Measurements from ENCODE around the gene LRRC58.

GRCh38 chr3:120349855-120350125, 636 bp upstream of the LRRC58 start:
- TF ChIP-seq CTCF (IDR thresholded peaks at IDR 0.05 in 2 of 3, conservative IDR thresholded peaks at IDR 0.05 in 1 of 3; ENCODE audit: borderline replicate concordance in 1 of 3, insufficient read depth in 1 of 3, low read depth in 2 of 3, low read length in 2 of 3) (no peak), POLR2A (IDR thresholded peaks at IDR 0.05; ENCODE audit: borderline replicate concordance, extremely low read depth, insufficient read depth, insufficient read length) (no peak), EZH2 (IDR thresholded peaks at IDR 0.05) (no peak), MAX (IDR thresholded peaks at IDR 0.05) (no peak), SP1 (IDR thresholded peaks at IDR 0.05; ENCODE audit: low read depth) (no peak), POLR2AphosphoS5 (IDR thresholded peaks at IDR 0.05; ENCODE audit: low read depth, low read length) (no peak), JUND (IDR thresholded peaks at IDR 0.05) (no peak), EZH2phosphoT487 (IDR thresholded peaks at IDR 0.05; ENCODE audit: borderline replicate concordance) (no peak), REST (IDR thresholded peaks at IDR 0.05; ENCODE audit: low read depth) (no peak), ZNF274 (IDR thresholded peaks at IDR 0.05; ENCODE audit: low read depth, low read length) (no peak), YY1 (IDR thresholded peaks at IDR 0.05; ENCODE audit: extremely low read depth, insufficient replicate concordance, low read depth, low read length) (no peak), CBX3 (IDR thresholded peaks at IDR 0.05; ENCODE audit: low read depth) (no peak), EGR1 (IDR thresholded peaks at IDR 0.05; ENCODE audit: low read depth) (no peak)

Measured in HCT116 (cell line).